ENCODE measurements around the gene BOLA1. TPM values are rescaled to one million over a fixed set of nuclear protein-coding genes. Genes with fewer than 3 reads are reported as not detected.

Gene BOLA1
- total RNA-seq, 1 experiment from 2014 or later, result 15.3 TPM

DNA sequence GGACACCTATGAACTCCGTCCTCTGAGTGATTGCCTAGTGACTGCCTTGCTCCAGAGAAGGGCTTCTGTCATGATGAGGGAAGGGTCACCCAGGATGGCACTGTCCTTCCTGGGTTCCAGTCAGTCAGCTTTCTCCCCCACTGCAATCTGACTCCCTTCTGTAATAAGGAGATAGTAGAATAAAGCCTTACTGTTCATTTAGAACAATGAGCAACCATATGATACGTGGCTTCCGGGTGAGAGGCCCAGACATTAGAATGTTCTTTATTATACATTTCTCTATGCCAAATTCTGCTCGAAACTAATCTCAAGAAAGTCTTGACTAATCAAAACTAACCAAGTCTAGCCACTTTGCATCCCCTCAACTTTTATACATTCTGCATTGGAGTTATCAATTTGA, 45.8 kb downstream of the BOLA1 start:
- DNase-seq (ENCODE audit: low spot score) (no peak), ATAC-seq (no peak)
- peaks cover 42% of the 10 kb centered on the region for H3K36me3 Mint-ChIP-seq
- H3K27ac Mint-ChIP-seq, result no peak overlapping the region
- H3K9me3 Mint-ChIP-seq, result no peaks in the 10 kb centered on the region
- H3K27me3 Mint-ChIP-seq (ENCODE audit: low read depth), result no peaks in the 10 kb centered on the region; the same call in 1 of the 2 replicates
- TF ChIP-seq, protein P1, sequence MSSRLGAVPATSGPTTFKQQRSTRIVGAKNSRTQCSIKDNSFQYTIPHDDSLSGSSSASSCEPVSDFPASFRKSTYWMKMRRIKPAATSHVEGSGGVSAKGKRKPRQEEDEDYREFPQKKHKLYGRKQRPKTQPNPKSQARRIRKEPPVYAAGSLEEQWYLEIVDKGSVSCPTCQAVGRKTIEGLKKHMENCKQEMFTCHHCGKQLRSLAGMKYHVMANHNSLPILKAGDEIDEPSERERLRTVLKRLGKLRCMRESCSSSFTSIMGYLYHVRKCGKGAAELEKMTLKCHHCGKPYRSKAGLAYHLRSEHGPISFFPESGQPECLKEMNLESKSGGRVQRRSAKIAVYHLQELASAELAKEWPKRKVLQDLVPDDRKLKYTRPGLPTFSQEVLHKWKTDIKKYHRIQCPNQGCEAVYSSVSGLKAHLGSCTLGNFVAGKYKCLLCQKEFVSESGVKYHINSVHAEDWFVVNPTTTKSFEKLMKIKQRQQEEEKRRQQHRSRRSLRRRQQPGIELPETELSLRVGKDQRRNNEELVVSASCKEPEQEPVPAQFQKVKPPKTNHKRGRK (CRISPR knock-in tag; IDR thresholded peaks at IDR 0.05; ENCODE audit: borderline replicate concordance), result no peak
- TF ChIP-seq, protein P2, sequence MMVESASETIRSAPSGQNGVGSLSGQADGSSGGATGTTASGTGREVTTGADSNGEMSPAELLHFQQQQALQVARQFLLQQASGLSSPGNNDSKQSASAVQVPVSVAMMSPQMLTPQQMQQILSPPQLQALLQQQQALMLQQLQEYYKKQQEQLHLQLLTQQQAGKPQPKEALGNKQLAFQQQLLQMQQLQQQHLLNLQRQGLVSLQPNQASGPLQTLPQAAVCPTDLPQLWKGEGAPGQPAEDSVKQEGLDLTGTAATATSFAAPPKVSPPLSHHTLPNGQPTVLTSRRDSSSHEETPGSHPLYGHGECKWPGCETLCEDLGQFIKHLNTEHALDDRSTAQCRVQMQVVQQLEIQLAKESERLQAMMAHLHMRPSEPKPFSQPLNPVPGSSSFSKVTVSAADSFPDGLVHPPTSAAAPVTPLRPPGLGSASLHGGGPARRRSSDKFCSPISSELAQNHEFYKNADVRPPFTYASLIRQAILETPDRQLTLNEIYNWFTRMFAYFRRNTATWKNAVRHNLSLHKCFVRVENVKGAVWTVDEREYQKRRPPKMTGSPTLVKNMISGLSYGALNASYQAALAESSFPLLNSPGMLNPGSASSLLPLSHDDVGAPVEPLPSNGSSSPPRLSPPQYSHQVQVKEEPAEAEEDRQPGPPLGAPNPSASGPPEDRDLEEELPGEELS (CRISPR knock-in tag; IDR thresholded peaks at IDR 0.05), result no peak
- TF ChIP-seq ZNF219 (CRISPR knock-in tag; IDR thresholded peaks at IDR 0.05; ENCODE audit: borderline replicate concordance) (no peak), NFE2L1 (CRISPR knock-in tag; IDR thresholded peaks at IDR 0.05) (no peak), ZNF121 (CRISPR knock-in tag; IDR thresholded peaks at IDR 0.05) (no peak), ZNF138 (CRISPR knock-in tag; conservative IDR thresholded peaks at IDR 0.05) (no peak), KAT7 (CRISPR knock-in tag; IDR thresholded peaks at IDR 0.05; ENCODE audit: borderline replicate concordance) (no peak), GTF2I (CRISPR knock-in tag; conservative IDR thresholded peaks at IDR 0.05) (no peak), TCF7 (CRISPR knock-in tag; IDR thresholded peaks at IDR 0.05; ENCODE audit: low read depth) (no peak)
- TF ChIP-seq, protein P3, sequence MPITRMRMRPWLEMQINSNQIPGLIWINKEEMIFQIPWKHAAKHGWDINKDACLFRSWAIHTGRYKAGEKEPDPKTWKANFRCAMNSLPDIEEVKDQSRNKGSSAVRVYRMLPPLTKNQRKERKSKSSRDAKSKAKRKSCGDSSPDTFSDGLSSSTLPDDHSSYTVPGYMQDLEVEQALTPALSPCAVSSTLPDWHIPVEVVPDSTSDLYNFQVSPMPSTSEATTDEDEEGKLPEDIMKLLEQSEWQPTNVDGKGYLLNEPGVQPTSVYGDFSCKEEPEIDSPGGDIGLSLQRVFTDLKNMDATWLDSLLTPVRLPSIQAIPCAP (CRISPR knock-in tag; IDR thresholded peaks at IDR 0.05), result no peak
- TF ChIP-seq, protein P4, sequence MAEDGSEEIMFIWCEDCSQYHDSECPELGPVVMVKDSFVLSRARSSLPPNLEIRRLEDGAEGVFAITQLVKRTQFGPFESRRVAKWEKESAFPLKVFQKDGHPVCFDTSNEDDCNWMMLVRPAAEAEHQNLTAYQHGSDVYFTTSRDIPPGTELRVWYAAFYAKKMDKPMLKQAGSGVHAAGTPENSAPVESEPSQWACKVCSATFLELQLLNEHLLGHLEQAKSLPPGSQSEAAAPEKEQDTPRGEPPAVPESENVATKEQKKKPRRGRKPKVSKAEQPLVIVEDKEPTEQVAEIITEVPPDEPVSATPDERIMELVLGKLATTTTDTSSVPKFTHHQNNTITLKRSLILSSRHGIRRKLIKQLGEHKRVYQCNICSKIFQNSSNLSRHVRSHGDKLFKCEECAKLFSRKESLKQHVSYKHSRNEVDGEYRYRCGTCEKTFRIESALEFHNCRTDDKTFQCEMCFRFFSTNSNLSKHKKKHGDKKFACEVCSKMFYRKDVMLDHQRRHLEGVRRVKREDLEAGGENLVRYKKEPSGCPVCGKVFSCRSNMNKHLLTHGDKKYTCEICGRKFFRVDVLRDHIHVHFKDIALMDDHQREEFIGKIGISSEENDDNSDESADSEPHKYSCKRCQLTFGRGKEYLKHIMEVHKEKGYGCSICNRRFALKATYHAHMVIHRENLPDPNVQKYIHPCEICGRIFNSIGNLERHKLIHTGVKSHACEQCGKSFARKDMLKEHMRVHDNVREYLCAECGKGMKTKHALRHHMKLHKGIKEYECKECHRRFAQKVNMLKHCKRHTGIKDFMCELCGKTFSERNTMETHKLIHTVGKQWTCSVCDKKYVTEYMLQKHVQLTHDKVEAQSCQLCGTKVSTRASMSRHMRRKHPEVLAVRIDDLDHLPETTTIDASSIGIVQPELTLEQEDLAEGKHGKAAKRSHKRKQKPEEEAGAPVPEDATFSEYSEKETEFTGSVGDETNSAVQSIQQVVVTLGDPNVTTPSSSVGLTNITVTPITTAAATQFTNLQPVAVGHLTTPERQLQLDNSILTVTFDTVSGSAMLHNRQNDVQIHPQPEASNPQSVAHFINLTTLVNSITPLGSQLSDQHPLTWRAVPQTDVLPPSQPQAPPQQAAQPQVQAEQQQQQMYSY (CRISPR knock-in tag; IDR thresholded peaks at IDR 0.05), result no peak
- TF ChIP-seq, protein P5, sequence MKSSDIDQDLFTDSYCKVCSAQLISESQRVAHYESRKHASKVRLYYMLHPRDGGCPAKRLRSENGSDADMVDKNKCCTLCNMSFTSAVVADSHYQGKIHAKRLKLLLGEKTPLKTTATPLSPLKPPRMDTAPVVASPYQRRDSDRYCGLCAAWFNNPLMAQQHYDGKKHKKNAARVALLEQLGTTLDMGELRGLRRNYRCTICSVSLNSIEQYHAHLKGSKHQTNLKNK (CRISPR knock-in tag; IDR thresholded peaks at IDR 0.05), result no peak
- ChIA-PET CTCF (no interaction called here), POLR2A (no interaction called here)
- H3K4me3 Mint-ChIP-seq, result no peak overlapping the region
- peaks cover 22% of the 10 kb centered on the region for H3K4me1 Mint-ChIP-seq

DNA sequence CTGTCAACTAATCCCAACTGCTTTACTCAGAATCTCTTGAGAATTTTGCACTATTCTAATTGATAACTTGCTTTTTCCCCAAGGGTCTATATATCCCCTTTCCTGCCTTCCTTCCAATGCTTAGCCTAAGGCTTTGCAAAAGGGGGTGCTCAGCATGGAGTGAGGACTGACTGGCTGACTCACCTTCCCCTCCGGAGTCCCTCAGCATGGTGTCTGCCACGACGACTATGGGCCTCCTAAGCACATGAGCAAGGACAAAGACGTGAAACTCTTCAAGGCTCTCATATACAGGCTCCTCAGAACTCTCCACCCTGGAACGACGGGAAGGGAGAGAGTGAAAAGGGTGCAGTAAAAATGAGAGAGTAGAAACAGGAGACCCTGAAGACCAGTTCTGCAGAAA, 50.5 kb downstream of the BOLA1 start:
- DNase-seq (ENCODE audit: low spot score) (no peak), ATAC-seq (no peak)
- Mint-ChIP-seq H3K4me3 (no peak overlapping the region), H3K36me3 (peaks cover 60% of the 10 kb centered on the region), H3K27me3 (ENCODE audit: low read depth) (no peaks in the 10 kb centered on the region), H3K27ac (no peak overlapping the region), H3K9me3 (peaks cover 12% of the 10 kb centered on the region; the same call in 1 of the 2 replicates), H3K4me1 (no peaks in the 10 kb centered on the region)
- POLR2A ChIA-PET, result no interaction called here
- CTCF ChIA-PET, result interaction anchor here (1.1 kb wide), 1 partner anchor 8 kb away, joined by 4 read pairs; no protein-coding TSS in a partner anchor
- TF ChIP-seq ZNF423 (CRISPR knock-in tag; IDR thresholded peaks at IDR 0.05), result no peak
- no peak for TF ChIP-seq NFE2L1 (CRISPR knock-in tag; IDR thresholded peaks at IDR 0.05)
- no peak for TF ChIP-seq GTF2I (CRISPR knock-in tag; conservative IDR thresholded peaks at IDR 0.05)
- TF ChIP-seq OVOL2 (CRISPR knock-in tag; IDR thresholded peaks at IDR 0.05; ENCODE audit: borderline replicate concordance), result no peak
- TF ChIP-seq, protein P6, sequence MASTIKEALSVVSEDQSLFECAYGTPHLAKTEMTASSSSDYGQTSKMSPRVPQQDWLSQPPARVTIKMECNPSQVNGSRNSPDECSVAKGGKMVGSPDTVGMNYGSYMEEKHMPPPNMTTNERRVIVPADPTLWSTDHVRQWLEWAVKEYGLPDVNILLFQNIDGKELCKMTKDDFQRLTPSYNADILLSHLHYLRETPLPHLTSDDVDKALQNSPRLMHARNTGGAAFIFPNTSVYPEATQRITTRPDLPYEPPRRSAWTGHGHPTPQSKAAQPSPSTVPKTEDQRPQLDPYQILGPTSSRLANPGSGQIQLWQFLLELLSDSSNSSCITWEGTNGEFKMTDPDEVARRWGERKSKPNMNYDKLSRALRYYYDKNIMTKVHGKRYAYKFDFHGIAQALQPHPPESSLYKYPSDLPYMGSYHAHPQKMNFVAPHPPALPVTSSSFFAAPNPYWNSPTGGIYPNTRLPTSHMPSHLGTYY (CRISPR knock-in tag; IDR thresholded peaks at IDR 0.05), result no peak
- TF ChIP-seq ZNF232 (CRISPR knock-in tag; IDR thresholded peaks at IDR 0.05), result no peak
- no peak for TF ChIP-seq ELF4 (CRISPR knock-in tag; IDR thresholded peaks at IDR 0.05; ENCODE audit: low read depth)
- TF ChIP-seq ZNF121 (CRISPR knock-in tag; IDR thresholded peaks at IDR 0.05), result no peak
- TF ChIP-seq, protein P7, sequence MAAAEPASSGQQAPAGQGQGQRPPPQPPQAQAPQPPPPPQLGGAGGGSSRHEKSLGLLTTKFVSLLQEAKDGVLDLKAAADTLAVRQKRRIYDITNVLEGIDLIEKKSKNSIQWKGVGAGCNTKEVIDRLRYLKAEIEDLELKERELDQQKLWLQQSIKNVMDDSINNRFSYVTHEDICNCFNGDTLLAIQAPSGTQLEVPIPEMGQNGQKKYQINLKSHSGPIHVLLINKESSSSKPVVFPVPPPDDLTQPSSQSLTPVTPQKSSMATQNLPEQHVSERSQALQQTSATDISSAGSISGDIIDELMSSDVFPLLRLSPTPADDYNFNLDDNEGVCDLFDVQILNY (CRISPR knock-in tag; IDR thresholded peaks at IDR 0.05), result no peak
- TF ChIP-seq, protein P8, sequence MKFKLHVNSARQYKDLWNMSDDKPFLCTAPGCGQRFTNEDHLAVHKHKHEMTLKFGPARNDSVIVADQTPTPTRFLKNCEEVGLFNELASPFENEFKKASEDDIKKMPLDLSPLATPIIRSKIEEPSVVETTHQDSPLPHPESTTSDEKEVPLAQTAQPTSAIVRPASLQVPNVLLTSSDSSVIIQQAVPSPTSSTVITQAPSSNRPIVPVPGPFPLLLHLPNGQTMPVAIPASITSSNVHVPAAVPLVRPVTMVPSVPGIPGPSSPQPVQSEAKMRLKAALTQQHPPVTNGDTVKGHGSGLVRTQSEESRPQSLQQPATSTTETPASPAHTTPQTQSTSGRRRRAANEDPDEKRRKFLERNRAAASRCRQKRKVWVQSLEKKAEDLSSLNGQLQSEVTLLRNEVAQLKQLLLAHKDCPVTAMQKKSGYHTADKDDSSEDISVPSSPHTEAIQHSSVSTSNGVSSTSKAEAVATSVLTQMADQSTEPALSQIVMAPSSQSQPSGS (CRISPR knock-in tag; IDR thresholded peaks at IDR 0.05; ENCODE audit: borderline replicate concordance, low read depth), result no peak
- TF ChIP-seq CREB1 (CRISPR knock-in tag; IDR thresholded peaks at IDR 0.05), result no peak
- no peak for TF ChIP-seq TP53 (CRISPR knock-in tag; IDR thresholded peaks at IDR 0.05)
- no peak for TF ChIP-seq KAT7 (CRISPR knock-in tag; IDR thresholded peaks at IDR 0.05; ENCODE audit: borderline replicate concordance)
- TF ChIP-seq NR3C1 (CRISPR knock-in tag; conservative IDR thresholded peaks at IDR 0.05; ENCODE audit: low read depth), result no peak
